SK-N-SH treated with all-trans-retinoic acid at 6 μM for 48 hours (cell line): ENCODE measurements around the gene BIN1.

Experiments used
- ATAC-seq: fragments of 200-7000 bp; cut with Tn5 transposase; 3 replicates; pipeline ENCODE4 v1.9.1; 2020; ENCODE audit warnings: mild to moderate bottlenecking, moderate library complexity
- BACH2 ChIP-seq: fragments of 250-450 bp; sonication (Bioruptor Pico); IDR thresholded peaks from 2 replicates; pipeline ENCODE4 v1.9.0; 2021; ENCODE audit warnings: mild to moderate bottlenecking, borderline replicate concordance
- CSDC2 ChIP-seq: fragments of 250-450 bp; sonication (Bioruptor Pico); IDR thresholded peaks from 2 replicates; pipeline ENCODE4 v1.5.0; 2020; ENCODE audit warnings: mild to moderate bottlenecking, moderate library complexity
- CSRNP3 ChIP-seq: fragments of 250-450 bp; sonication (Bioruptor Pico); IDR thresholded peaks from 2 replicates; pipeline ENCODE4 v1.5.1; 2021; ENCODE audit warnings: mild to moderate bottlenecking, moderate library complexity
- ESRRG ChIP-seq: fragments of 250-450 bp; sonication (Bioruptor Pico); IDR thresholded peaks from 2 replicates; pipeline ENCODE4 v1.6.1; 2021; ENCODE audit warnings: mild to moderate bottlenecking
- GLIS3 ChIP-seq: fragments of 250-450 bp; sonication (Bioruptor Pico); IDR thresholded peaks from 2 replicates; pipeline ENCODE4 v1.5.0; 2020; ENCODE audit warnings: mild to moderate bottlenecking, moderate library complexity
- ISL1 ChIP-seq: fragments of 250-450 bp; sonication (Bioruptor Pico); IDR thresholded peaks from 2 replicates; pipeline ENCODE4 v2.1.2; 2022; ENCODE audit warnings: mild to moderate bottlenecking, moderate library complexity
- OSR1 ChIP-seq: fragments of 250-450 bp; sonication (Bioruptor Pico); IDR thresholded peaks from 2 replicates; pipeline ENCODE4 v1.8.0; 2022; ENCODE audit warnings: moderate library complexity, mild to moderate bottlenecking, inconsistent platforms
- PPARA ChIP-seq: fragments of 250-450 bp; sonication (Bioruptor Pico); IDR thresholded peaks from 2 replicates; pipeline ENCODE4 v1.5.0; 2020; ENCODE audit warnings: mild to moderate bottlenecking, borderline replicate concordance
- RARB ChIP-seq: fragments of 250-450 bp; sonication (Bioruptor Pico); IDR thresholded peaks from 2 replicates; pipeline ENCODE4 v1.8.0; 2021; ENCODE audit warnings: mild to moderate bottlenecking, moderate library complexity
- SNAI2 ChIP-seq: fragments of 250-450 bp; sonication (Bioruptor Pico); IDR thresholded peaks from 2 replicates; pipeline ENCODE4 v1.5.0; 2020; ENCODE audit warnings: mild to moderate bottlenecking, moderate library complexity
- TCF4 ChIP-seq: fragments of 250-450 bp; sonication (Bioruptor Pico); IDR thresholded peaks from 2 replicates; pipeline ENCODE4 v1.8.0; 2021; ENCODE audit warnings: mild to moderate bottlenecking, moderate library complexity, borderline replicate concordance
- TOX ChIP-seq: fragments of 250-450 bp; sonication (Bioruptor Pico); IDR thresholded peaks from 2 replicates; pipeline ENCODE4 v1.8.0; 2021; ENCODE audit warnings: mild to moderate bottlenecking, moderate library complexity, borderline replicate concordance
- TSHZ2 ChIP-seq: fragments of 250-450 bp; sonication (Bioruptor Pico); IDR thresholded peaks from 2 replicates; pipeline ENCODE4 v1.5.0; 2020; ENCODE audit warnings: mild to moderate bottlenecking, moderate library complexity
- ZC3H10 ChIP-seq: fragments of 250-450 bp; sonication (Bioruptor Pico); IDR thresholded peaks from 2 replicates; pipeline ENCODE4 v1.5.1; 2021; ENCODE audit warnings: mild to moderate bottlenecking, moderate library complexity
- ZFP3 ChIP-seq: fragments of 250-450 bp; sonication (Bioruptor Pico); IDR thresholded peaks from 2 replicates; pipeline ENCODE4 v1.5.0; 2020; ENCODE audit warnings: mild to moderate bottlenecking, moderate library complexity
- ZFP30 ChIP-seq: fragments of 450-650 bp; formaldehyde crosslinking; IDR thresholded peaks from 2 replicates; pipeline ENCODE4 v1.5.0; 2022; ENCODE audit warnings: mild to moderate bottlenecking, moderate library complexity
- ZNF565 ChIP-seq: fragments of 450-650 bp; formaldehyde crosslinking; conservative IDR thresholded peaks from 2 replicates; pipeline ENCODE4 v1.5.0; 2020; ENCODE audit warnings: low read depth, mild to moderate bottlenecking, moderate library complexity
- ZNF70 ChIP-seq: fragments of 450-650 bp; formaldehyde crosslinking; IDR thresholded peaks from 2 replicates; pipeline ENCODE4 v1.5.0; 2020; ENCODE audit warnings: mild to moderate bottlenecking, moderate library complexity
- ZNF8 ChIP-seq: fragments of 450-650 bp; formaldehyde crosslinking; IDR thresholded peaks from 2 replicates; pipeline ENCODE4 v1.5.0; 2020; ENCODE audit warnings: mild to moderate bottlenecking, moderate library complexity
- TF ChIP-seq, protein P1 (sequence below): fragments of 250-450 bp; sonication (Bioruptor Pico); IDR thresholded peaks from 2 replicates; pipeline ENCODE4 v1.8.0; 2021; ENCODE audit warnings: low read depth, mild to moderate bottlenecking, moderate library complexity, borderline replicate concordance
- TF ChIP-seq, protein P2 (sequence below): fragments of 250-450 bp; sonication (Bioruptor Pico); IDR thresholded peaks from 2 replicates; pipeline ENCODE4 v1.5.1; 2020; ENCODE audit warnings: low read depth, mild to moderate bottlenecking, moderate library complexity
- TF ChIP-seq, protein P3 (sequence below): fragments of 250-450 bp; sonication (Bioruptor Pico); IDR thresholded peaks from 2 replicates; pipeline ENCODE4 v1.8.0; 2020; ENCODE audit warnings: mild to moderate bottlenecking, moderate library complexity, borderline replicate concordance

Gene BIN1

DNA sequence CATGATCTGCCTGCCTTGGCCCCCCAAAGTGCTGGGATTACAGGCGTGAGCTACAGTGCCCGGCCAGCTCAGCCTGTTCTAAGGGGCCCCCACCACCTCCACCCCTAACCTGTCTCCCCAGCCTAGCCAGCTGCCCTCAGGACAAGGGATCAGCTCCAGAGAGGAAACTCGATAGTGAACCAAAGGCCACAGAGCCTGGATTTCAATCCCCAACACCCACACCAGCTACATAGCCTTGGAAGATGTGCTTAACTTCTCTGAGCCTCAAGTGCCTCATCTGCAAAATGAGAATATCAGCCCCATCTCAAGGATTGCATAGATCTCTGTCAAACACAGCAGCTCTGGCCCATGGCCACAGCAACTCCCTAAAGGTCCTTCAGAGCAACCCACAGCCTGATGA lies 32.0 kb downstream of the BIN1 start:
- ATAC-seq: no peak
- no peak for TF ChIP-seq ZFP3
- no peak for TF ChIP-seq ZFP30
- TF ChIP-seq, protein P1, sequence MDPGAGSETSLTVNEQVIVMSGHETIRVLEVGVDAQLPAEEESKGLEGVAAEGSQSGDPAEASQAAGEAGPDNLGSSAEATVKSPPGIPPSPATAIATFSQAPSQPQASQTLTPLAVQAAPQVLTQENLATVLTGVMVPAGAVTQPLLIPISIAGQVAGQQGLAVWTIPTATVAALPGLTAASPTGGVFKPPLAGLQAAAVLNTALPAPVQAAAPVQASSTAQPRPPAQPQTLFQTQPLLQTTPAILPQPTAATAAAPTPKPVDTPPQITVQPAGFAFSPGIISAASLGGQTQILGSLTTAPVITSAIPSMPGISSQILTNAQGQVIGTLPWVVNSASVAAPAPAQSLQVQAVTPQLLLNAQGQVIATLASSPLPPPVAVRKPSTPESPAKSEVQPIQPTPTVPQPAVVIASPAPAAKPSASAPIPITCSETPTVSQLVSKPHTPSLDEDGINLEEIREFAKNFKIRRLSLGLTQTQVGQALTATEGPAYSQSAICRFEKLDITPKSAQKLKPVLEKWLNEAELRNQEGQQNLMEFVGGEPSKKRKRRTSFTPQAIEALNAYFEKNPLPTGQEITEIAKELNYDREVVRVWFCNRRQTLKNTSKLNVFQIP (CRISPR knock-in tag): no peak
- TF ChIP-seq TSHZ2: no peak
- no peak for TF ChIP-seq TOX
- no peak for TF ChIP-seq ZNF8 (CRISPR knock-in tag)
- no peak for TF ChIP-seq ZC3H10 (CRISPR knock-in tag)
- TF ChIP-seq GLIS3: no peak
- no peak for TF ChIP-seq ISL1 (CRISPR knock-in tag)
- TF ChIP-seq BACH2 (CRISPR knock-in tag): no peak
- TF ChIP-seq ZNF70 (CRISPR knock-in tag): no peak
- no peak for TF ChIP-seq OSR1
- no peak for TF ChIP-seq CSDC2 (CRISPR knock-in tag)
- no peak for TF ChIP-seq RARB (CRISPR knock-in tag)
- no peak for TF ChIP-seq SNAI2 (CRISPR knock-in tag)
- no peak for TF ChIP-seq CSRNP3 (CRISPR knock-in tag)
- TF ChIP-seq, all 23 proteins: peak for 0

DNA sequence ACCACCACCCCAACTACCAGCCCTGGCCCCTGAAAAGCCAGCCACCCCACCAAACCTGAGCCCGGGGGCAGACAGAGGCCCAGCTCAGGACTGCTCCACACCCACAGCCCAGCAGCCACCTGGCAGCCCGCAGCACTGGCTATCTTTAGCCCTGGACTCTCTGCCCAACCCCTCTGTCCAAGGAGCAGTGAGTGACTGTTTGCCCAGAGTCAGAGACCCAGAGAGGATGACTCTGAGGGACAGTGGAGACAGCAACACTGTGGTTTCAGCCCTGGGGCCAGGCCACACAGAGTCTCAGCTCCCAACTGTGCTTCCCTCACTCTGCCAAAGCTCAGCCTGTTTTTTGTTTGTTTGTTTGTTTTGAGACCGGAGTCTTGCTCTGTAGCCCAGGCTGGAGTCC lies 32.6 kb downstream of the BIN1 start:
- no peak for TF ChIP-seq TSHZ2
- no peak for TF ChIP-seq BACH2 (CRISPR knock-in tag)
- no peak for TF ChIP-seq CSDC2 (CRISPR knock-in tag)
- TF ChIP-seq CSRNP3 (CRISPR knock-in tag): no peak
- TF ChIP-seq, protein P2, sequence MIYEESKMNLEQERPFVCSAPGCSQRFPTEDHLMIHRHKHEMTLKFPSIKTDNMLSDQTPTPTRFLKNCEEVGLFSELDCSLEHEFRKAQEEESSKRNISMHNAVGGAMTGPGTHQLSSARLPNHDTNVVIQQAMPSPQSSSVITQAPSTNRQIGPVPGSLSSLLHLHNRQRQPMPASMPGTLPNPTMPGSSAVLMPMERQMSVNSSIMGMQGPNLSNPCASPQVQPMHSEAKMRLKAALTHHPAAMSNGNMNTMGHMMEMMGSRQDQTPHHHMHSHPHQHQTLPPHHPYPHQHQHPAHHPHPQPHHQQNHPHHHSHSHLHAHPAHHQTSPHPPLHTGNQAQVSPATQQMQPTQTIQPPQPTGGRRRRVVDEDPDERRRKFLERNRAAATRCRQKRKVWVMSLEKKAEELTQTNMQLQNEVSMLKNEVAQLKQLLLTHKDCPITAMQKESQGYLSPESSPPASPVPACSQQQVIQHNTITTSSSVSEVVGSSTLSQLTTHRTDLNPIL (CRISPR knock-in tag): no peak
- no peak for TF ChIP-seq ZC3H10 (CRISPR knock-in tag)
- TF ChIP-seq ZNF565: no peak
- no peak for TF ChIP-seq ISL1 (CRISPR knock-in tag)
- TF ChIP-seq ZNF8 (CRISPR knock-in tag): no peak
- TF ChIP-seq PPARA (CRISPR knock-in tag): no peak
- TF ChIP-seq, protein P3, sequence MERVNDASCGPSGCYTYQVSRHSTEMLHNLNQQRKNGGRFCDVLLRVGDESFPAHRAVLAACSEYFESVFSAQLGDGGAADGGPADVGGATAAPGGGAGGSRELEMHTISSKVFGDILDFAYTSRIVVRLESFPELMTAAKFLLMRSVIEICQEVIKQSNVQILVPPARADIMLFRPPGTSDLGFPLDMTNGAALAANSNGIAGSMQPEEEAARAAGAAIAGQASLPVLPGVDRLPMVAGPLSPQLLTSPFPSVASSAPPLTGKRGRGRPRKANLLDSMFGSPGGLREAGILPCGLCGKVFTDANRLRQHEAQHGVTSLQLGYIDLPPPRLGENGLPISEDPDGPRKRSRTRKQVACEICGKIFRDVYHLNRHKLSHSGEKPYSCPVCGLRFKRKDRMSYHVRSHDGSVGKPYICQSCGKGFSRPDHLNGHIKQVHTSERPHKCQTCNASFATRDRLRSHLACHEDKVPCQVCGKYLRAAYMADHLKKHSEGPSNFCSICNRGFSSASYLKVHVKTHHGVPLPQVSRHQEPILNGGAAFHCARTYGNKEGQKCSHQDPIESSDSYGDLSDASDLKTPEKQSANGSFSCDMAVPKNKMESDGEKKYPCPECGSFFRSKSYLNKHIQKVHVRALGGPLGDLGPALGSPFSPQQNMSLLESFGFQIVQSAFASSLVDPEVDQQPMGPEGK (CRISPR knock-in tag): no peak
- TF ChIP-seq GLIS3: no peak
- TF ChIP-seq ESRRG (CRISPR knock-in tag): no peak
- no peak for TF ChIP-seq ZNF70 (CRISPR knock-in tag)
- no peak for TF ChIP-seq TCF4
- TF ChIP-seq SNAI2 (CRISPR knock-in tag): no peak
- TF ChIP-seq TOX: no peak
- TF ChIP-seq, protein P1 (CRISPR knock-in tag): no peak
- no peak for TF ChIP-seq RARB (CRISPR knock-in tag)
- no peak for TF ChIP-seq OSR1
- no peak; the same call in 2 of the 3 replicates for ATAC-seq
